Ovary (tissue), 9 donors: ENCODE measurements around the gene CD7. TPM values are rescaled to one million over a fixed set of nuclear protein-coding genes. Genes with fewer than 3 reads are reported as not detected.
A peak's percentile ranks its signal among the peaks of the same experiment; 100 is the strongest.

Experiments
- DNase-seq, 5 donors: peaks; one replicate each; pipeline ENCODE4 v3.0.0-alpha.2; 2019 to 2020
- H3K27ac ChIP-seq, 2 donors: fragments of 200-600 bp; one replicate each; pipeline versions ENCODE4 v1.5.1 to v1.8.0; 2019 to 2022
- H3K27me3 ChIP-seq: fragments of 200-600 bp; one replicate; pipeline ENCODE4 v1.8.0; 2022
- H3K36me3 ChIP-seq: fragments of 200-600 bp; sonication (generic); one replicate; pipeline ENCODE4 v1.5.1; 2019
- H3K4me1 ChIP-seq: one replicate; pipeline ENCODE4 v1.8.1; 2013; ENCODE audit warnings: mild to moderate bottlenecking, moderate library complexity; ENCODE audit not compliant: insufficient read depth
- H3K4me3 ChIP-seq: fragments of 200-600 bp; sonication (generic); one replicate; pipeline ENCODE4 v1.5.1; 2017
- H3K9me3 ChIP-seq, 2 donors: fragments of 200-600 bp in 1 of 2; sonication (generic) in 1 of 2; one replicate each; pipeline versions ENCODE4 v1.5.1 to v1.8.1; 2013 to 2019; ENCODE audit warnings: mild to moderate bottlenecking in 1 of 2, moderate library complexity in 1 of 2
- CTCF ChIP-seq, 3 donors: fragments of 450-650 bp in 2 of 3; fragments of 200-600 bp in 1 of 3; IDR thresholded peaks; one replicate each; pipeline versions ENCODE4 v1.5.1 to v1.8.0; 2016 to 2022; ENCODE audit warnings: antibody characterized with exemption in 3 of 3, mild to moderate bottlenecking in 1 of 3
- EP300 ChIP-seq: sonication (generic); formaldehyde crosslinking; IDR thresholded peaks from one replicate; pipeline ENCODE4 v1.6.1; 2017; ENCODE audit warnings: antibody characterized with exemption
- POLR2A ChIP-seq: fragments of 450-650 bp; IDR thresholded peaks from one replicate; pipeline ENCODE4 v1.6.1; 2017; ENCODE audit warnings: antibody characterized with exemption, mild to moderate bottlenecking, moderate library complexity
- WGBS, 3 donors: extraction: QIAGEN DNeasy Blood & Tissue Kit in 1 of 3; methylation state at CpG; one replicate each; pipeline versions ENCODE4 v1.1.5 to v1.1.7; 2013 to 2017; 5-methylcytosine and 5-hydroxymethylcytosine counted together
- intact Hi-C, 4 donors: fragments of 100-400 bp; cut with DNase I; formaldehyde crosslinking; loops; one replicate each; pipeline versions ENCODE4 v1.11.0 to v1.15.1; 2022 to 2023
- polyA plus RNA-seq, 2 donors: library from polyadenylated mRNA; stranded (reverse); fragments of 200-250 nt in 1 of 2; fragments of 350-450 nt in 1 of 2; fragmentation: Illumina TruSeq in 1 of 2; extraction: RNeasy Lipid Tissue Mini Kit (QIAGEN cat#74804) in 1 of 2; gene quantifications; one replicate each; pipeline ENCODE4 v1.2.3, GENCODE V29; 2013 to 2014
- total RNA-seq, 7 donors: library from RNA; depleted of rRNA in 2 of 7; stranded (reverse); fragments of >200 nt in 2 of 7; fragmentation: NEBNext Ultra II Directional in 3 of 7; extraction: Animal tissue kit (Norgen Biotek cat#: 25700) in 3 of 7; gene quantifications; one replicate each; pipeline versions ENCODE4 v1.1.0 to v1.2.4, GENCODE V29; 2016 to 2023
- donor health status: DM: no; HTN: no; CAD: no; lungs with moderate emphysema.
- donor health status: DM: no; HTN: no; CAD: no.
- donor health status: Bipolar disorder and iron deficiency.
- donor health status: DM: yes; HTN: yes; CAD: no.
- donor health status: DM: no; HTN: no; CAD: no.
- donor health status: DM: yes; HTN: yes; CAD: no.

CD7 gene
- total and polyA plus RNA-seq, 9 donors: 0.48 to 1.3 (median 1.1) TPM; not detected in 3

GRCh38 chr17:82300707-82301270, 16.6 kb downstream of the CD7 start:
- Histone ChIP-seq H3K27ac (no peak overlapping the region), H3K27me3 (no peaks in the 10 kb centered on the region), H3K4me1 (peaks cover 9% of the 10 kb centered on the region), H3K9me3 (no peaks in the 10 kb centered on the region), H3K4me3 (no peak overlapping the region), H3K36me3 (no peaks in the 10 kb centered on the region)
- WGBS, 3 donors: 39 to 49% (median 42%) methylated on average over 21 of the region's 21 CpGs
- peak in 4 of 5 donors; percentile 54 to 71 (median 62) for DNase-seq
- peak in 1 of 3 donors; percentile 48 for TF ChIP-seq CTCF (IDR thresholded peaks at IDR 0.05)
- TF ChIP-seq EP300: no peak
- intact Hi-C loops: no loop called here

GRCh38 chr17:82300228-82300627, 17.2 kb downstream of the CD7 start:
- no peak for DNase-seq
- Histone ChIP-seq H3K4me1 (peaks cover 9% of the 10 kb centered on the region), H3K9me3 (no peaks in the 10 kb centered on the region), H3K27ac (no peak overlapping the region), H3K36me3 (no peaks in the 10 kb centered on the region), H3K4me3 (no peak overlapping the region), H3K27me3 (no peaks in the 10 kb centered on the region)
- 90 to 94% (median 93%) methylated on average over 13 of the region's 13 CpGs for WGBS, 3 donors
- intact Hi-C loops: no loop called here
- TF ChIP-seq EP300: no peak
- no peak for TF ChIP-seq CTCF (IDR thresholded peaks at IDR 0.05)
- TF ChIP-seq POLR2A: no peak

- H3K27me3 ChIP-seq: no peaks in the 10 kb centered on the region
- no peaks in the 10 kb centered on the region for H3K9me3 ChIP-seq
- H3K27ac ChIP-seq: no peak overlapping the region
- WGBS, 3 donors: 82 to 90% (median 86%) methylated on average over 10 of the region's 10 CpGs
- no peak for TF ChIP-seq EP300
- no peak for TF ChIP-seq POLR2A
- no peak for TF ChIP-seq CTCF (IDR thresholded peaks at IDR 0.05)
- peaks cover 9% of the 10 kb centered on the region for H3K4me1 ChIP-seq
- no peaks in the 10 kb centered on the region for H3K36me3 ChIP-seq
- no peak for DNase-seq
- no peak overlapping the region for H3K4me3 ChIP-seq
- intact Hi-C loops: loop anchor here in 1 of 4 donors (10.0 kb wide), 1 partner anchor 65 kb away; no protein-coding TSS in a partner anchor
Measured at GRCh38 chr17:82299452-82299851, 18.0 kb downstream of the CD7 start.

GRCh38 chr17:82298538-82299421, 18.6 kb downstream of the CD7 start:
- H3K36me3 ChIP-seq: no peaks in the 10 kb centered on the region
- peaks cover 9% of the 10 kb centered on the region for H3K4me1 ChIP-seq
- no peak for TF ChIP-seq POLR2A
- no peak for TF ChIP-seq CTCF (IDR thresholded peaks at IDR 0.05)
- no peak for TF ChIP-seq EP300
- H3K4me3 ChIP-seq: peak overlapping the region; percentile 37
- no peak for DNase-seq
- H3K9me3 ChIP-seq: no peaks in the 10 kb centered on the region
- H3K27me3 ChIP-seq: no peaks in the 10 kb centered on the region
- intact Hi-C loops: loop anchor here in 1 of 4 donors (10.0 kb wide), 1 partner anchor 64 kb away; no protein-coding TSS in a partner anchor
- H3K27ac ChIP-seq: peak overlapping the region; percentile 20 to 44
- WGBS, 3 donors: 72 to 73% (median 72%) methylated on average over 27 of the region's 27 CpGs
